Fibroblast of lung (primary cell): Measurements from ENCODE around the gene FMN1. TPM values are rescaled to one million over a fixed set of nuclear protein-coding genes. Genes with fewer than 3 reads are reported as not detected.

Experiments
- DNase-seq, 2 donors: peaks; one replicate each; pipeline versions ENCODE4 v3.0.0 to v3.0.0-alpha.2; 2010; ENCODE audit warnings: low read depth in 2 of 2
- H2AFZ ChIP-seq: 2 replicates; pipeline ENCODE4 v1.5.1; 2012; ENCODE audit warnings: low read length, control low read depth, inconsistent platforms
- H3K27ac ChIP-seq: 2 replicates; pipeline ENCODE4 v1.5.1; 2011; ENCODE audit warnings: low read length, control low read depth; ENCODE audit not compliant: insufficient read depth
- H3K27me3 ChIP-seq: 2 replicates; pipeline ENCODE4 v1.5.1; 2011; ENCODE audit warnings: mild to moderate bottlenecking, low read length; ENCODE audit not compliant: control insufficient read depth, insufficient read depth
- H3K36me3 ChIP-seq: 2 replicates; pipeline ENCODE4 v1.5.1; 2011; ENCODE audit warnings: low read length; ENCODE audit not compliant: control insufficient read depth, insufficient read depth
- H3K4me1 ChIP-seq: 2 replicates; pipeline ENCODE4 v1.5.1; 2011; ENCODE audit warnings: low read length; ENCODE audit not compliant: control insufficient read depth, insufficient read depth; ENCODE audit errors: extremely low read depth
- H3K4me2 ChIP-seq: 2 replicates; pipeline ENCODE4 v1.5.1; 2011; ENCODE audit warnings: low read length, control low read depth; ENCODE audit not compliant: insufficient read depth; ENCODE audit errors: extremely low read depth
- H3K4me3 ChIP-seq, 4 experiments: fragments of 200-600 bp in 1 of 4; sonication (generic) in 1 of 4; replicated peaks in 1 of 4; 2 replicates each; pipeline ENCODE4 v1.5.1; 2011 to 2016; ENCODE audit warnings: low read length in 4 of 4, low read depth in 3 of 4, mild to moderate bottlenecking in 3 of 4, control low read depth in 2 of 4, inconsistent platforms in 1 of 4, mixed read lengths in 1 of 4; ENCODE audit not compliant: insufficient read depth in 1 of 4; ENCODE audit errors: control extremely low read depth in 1 of 4
- H3K79me2 ChIP-seq: 2 replicates; pipeline ENCODE4 v1.5.1; 2012; ENCODE audit warnings: mild to moderate bottlenecking, low read length, inconsistent platforms; ENCODE audit not compliant: control insufficient read depth, insufficient read depth
- H3K9ac ChIP-seq: 2 replicates; pipeline ENCODE4 v1.5.1; 2011; ENCODE audit warnings: mild to moderate bottlenecking, low read length, control low read depth; ENCODE audit not compliant: insufficient read depth
- H3K9me3 ChIP-seq: 2 replicates; pipeline ENCODE4 v1.5.1; 2012; ENCODE audit warnings: low read depth, low read length; ENCODE audit not compliant: control insufficient read depth, insufficient read depth
- H4K20me1 ChIP-seq: 2 replicates; pipeline ENCODE4 v1.5.1; 2011; ENCODE audit warnings: low read length; ENCODE audit not compliant: control insufficient read depth, insufficient read depth; ENCODE audit errors: extremely low read depth
- EZH2 ChIP-seq: IDR thresholded peaks from 2 replicates; pipeline ENCODE4 v1.5.1; 2012; ENCODE audit warnings: low read length, control low read depth, mild to moderate bottlenecking; ENCODE audit errors: missing control alignments
- polyA plus RNA-seq, 2 donors: library from polyadenylated mRNA; depleted of rRNA in 1 of 2; stranded (reverse) in 1 of 2; unstranded in 1 of 2; fragments of >200 nt; gene quantifications; 2 replicates each; pipeline ENCODE4 v1.2.1, GENCODE V29; 2011 to 2012; ENCODE audit warnings: missing spikeins in 1 of 2
- total RNA-seq: library from RNA; depleted of rRNA; stranded (reverse); fragments of >200 nt; gene quantifications from 2 replicates; pipeline ENCODE4 v1.2.1, GENCODE V29; 2014
- TF ChIP-seq, protein P1 (sequence below), 2 donors: IDR thresholded peaks in 1 of 2; conservative IDR thresholded peaks in 1 of 2; 1 replicate in 1 of 2; 2 replicates in 1 of 2; pipeline ENCODE4 v1.5.1; 2011 to 2012; ENCODE audit warnings: low read length in 2 of 2, control low read depth in 1 of 2, inconsistent platforms in 1 of 2, low read depth in 1 of 2, mild to moderate bottlenecking in 1 of 2

Gene FMN1
- total and polyA plus RNA-seq, 2 donors (not counting 1 experiment from before 2014, with no cell fraction given): 7.5 to 43.8 TPM

DNA sequence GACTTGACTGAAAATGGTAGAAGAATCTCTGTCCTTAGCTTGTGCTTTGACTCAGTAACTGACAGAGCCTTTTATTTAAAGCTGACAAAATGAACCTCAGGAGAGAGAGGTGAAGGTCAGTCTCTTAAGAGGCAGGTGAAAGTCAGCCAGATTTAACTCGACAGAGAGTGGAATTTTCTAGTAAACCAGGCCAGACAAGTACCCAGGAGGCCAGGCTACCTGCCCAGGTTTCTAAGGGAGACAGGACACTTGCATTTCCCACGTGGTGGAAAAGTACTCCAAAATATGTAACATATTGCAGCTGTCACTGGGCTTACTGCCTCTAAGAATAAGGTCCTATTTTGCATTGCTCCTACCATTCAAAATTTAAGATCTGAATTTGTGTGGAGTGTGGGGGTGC lies 167.9 kb downstream of the FMN1 start:
- peak in 1 of 2 donors; percentile 28 for DNase-seq
- TF ChIP-seq EZH2: no peak
- TF ChIP-seq, protein P1, sequence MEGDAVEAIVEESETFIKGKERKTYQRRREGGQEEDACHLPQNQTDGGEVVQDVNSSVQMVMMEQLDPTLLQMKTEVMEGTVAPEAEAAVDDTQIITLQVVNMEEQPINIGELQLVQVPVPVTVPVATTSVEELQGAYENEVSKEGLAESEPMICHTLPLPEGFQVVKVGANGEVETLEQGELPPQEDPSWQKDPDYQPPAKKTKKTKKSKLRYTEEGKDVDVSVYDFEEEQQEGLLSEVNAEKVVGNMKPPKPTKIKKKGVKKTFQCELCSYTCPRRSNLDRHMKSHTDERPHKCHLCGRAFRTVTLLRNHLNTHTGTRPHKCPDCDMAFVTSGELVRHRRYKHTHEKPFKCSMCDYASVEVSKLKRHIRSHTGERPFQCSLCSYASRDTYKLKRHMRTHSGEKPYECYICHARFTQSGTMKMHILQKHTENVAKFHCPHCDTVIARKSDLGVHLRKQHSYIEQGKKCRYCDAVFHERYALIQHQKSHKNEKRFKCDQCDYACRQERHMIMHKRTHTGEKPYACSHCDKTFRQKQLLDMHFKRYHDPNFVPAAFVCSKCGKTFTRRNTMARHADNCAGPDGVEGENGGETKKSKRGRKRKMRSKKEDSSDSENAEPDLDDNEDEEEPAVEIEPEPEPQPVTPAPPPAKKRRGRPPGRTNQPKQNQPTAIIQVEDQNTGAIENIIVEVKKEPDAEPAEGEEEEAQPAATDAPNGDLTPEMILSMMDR (conservative IDR thresholded peaks at IDR 0.05 in 1 of 2, IDR thresholded peaks at IDR 0.05 in 1 of 2; ENCODE audit: low read depth in 1 of 2, low read length in 2 of 2): no peak
- no peak overlapping the region for H3K27ac ChIP-seq
- peaks cover 55% of the 10 kb centered on the region for H3K79me2 ChIP-seq
- no peaks in the 10 kb centered on the region for H4K20me1 ChIP-seq
- H3K4me2 ChIP-seq: no peak overlapping the region
- no peak overlapping the region for H3K9ac ChIP-seq
- no peaks in the 10 kb centered on the region for H3K36me3 ChIP-seq
- peaks cover 13% of the 10 kb centered on the region for H3K4me1 ChIP-seq
- no peak overlapping the region for H3K4me3 ChIP-seq
- no peaks in the 10 kb centered on the region for H3K9me3 ChIP-seq
- H3K27me3 ChIP-seq: no peaks in the 10 kb centered on the region
- no peak overlapping the region for H2AFZ ChIP-seq

DNA sequence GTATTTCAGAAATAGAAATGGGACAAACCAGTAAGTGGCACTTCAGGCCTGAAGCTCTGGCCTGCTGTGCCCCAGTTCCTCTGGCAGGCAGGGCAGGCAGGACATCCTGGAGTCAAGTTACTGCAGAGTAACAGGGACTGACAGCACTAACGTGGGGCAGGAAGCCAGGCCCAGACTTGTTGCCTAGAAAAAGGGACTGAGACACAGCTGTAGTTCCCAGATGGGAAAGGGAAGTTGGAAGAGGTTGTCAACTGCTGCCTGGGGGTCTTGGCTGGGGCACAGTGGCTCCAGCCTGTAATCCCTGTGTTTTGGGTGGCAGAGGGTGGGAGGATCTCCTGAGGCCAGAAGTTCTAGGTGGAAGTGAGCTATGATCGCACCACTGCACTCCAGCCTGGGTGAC lies 171.9 kb downstream of the FMN1 start:
- H3K4me2 ChIP-seq: peak overlapping the region; percentile 11
- H3K27ac ChIP-seq: peak overlapping the region; percentile 51
- H2AFZ ChIP-seq: peak overlapping the region; percentile 12
- no peak overlapping the region for H3K9ac ChIP-seq
- H4K20me1 ChIP-seq: no peaks in the 10 kb centered on the region
- DNase-seq: peak; percentile 67 to 78
- no peaks in the 10 kb centered on the region for H3K27me3 ChIP-seq
- H3K9me3 ChIP-seq: no peaks in the 10 kb centered on the region
- H3K36me3 ChIP-seq: peaks cover 3% of the 10 kb centered on the region
- TF ChIP-seq EZH2: no peak
- TF ChIP-seq, protein P1 (conservative IDR thresholded peaks at IDR 0.05 in 1 of 2, IDR thresholded peaks at IDR 0.05 in 1 of 2; ENCODE audit: low read depth in 1 of 2, low read length in 2 of 2): no peak
- H3K79me2 ChIP-seq: peaks cover 54% of the 10 kb centered on the region
- H3K4me1 ChIP-seq: peaks cover 11% of the 10 kb centered on the region
- H3K4me3 ChIP-seq: no peak overlapping the region

DNA sequence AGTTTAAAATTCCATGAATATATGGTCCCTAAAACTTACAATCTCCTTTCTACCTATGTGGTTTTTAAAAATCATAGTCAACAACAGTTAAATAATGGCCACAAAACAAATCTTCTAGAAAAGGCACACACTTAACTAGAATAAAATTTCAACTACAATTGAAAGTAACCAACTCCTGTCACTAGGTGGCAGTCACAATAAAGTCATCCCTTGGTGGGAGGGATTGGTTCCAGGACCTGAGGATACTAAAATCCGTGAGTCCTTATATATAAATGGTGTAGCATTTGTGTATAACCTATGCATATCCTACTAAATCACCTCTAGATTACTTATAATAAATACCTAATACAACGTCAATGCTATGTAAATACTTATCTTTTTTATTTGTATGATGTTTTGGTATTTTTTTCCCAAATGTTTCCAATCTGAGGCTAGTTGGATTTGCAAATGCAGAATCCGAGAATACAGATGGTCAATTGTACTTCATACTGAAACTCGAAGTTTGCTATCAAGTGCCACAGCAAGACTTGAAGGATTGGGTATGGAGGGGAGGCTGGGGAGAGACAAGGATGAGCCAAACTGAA lies 172.6 kb downstream of the FMN1 start:
- Histone ChIP-seq H3K9ac (no peak overlapping the region), H3K4me3 (no peak overlapping the region), H4K20me1 (no peaks in the 10 kb centered on the region), H3K4me1 (peaks cover 11% of the 10 kb centered on the region), H3K79me2 (peaks cover 52% of the 10 kb centered on the region), H3K36me3 (peaks cover 3% of the 10 kb centered on the region), H3K27ac (peak overlapping the region; percentile 51), H3K4me2 (peak overlapping the region; percentile 11), H3K27me3 (no peaks in the 10 kb centered on the region), H2AFZ (no peak overlapping the region), H3K9me3 (no peaks in the 10 kb centered on the region)
- DNase-seq: peak; percentile 52 to 87
- TF ChIP-seq EZH2: no peak
- TF ChIP-seq, protein P1 (conservative IDR thresholded peaks at IDR 0.05 in 1 of 2, IDR thresholded peaks at IDR 0.05 in 1 of 2; ENCODE audit: low read depth in 1 of 2, low read length in 2 of 2): peak; percentile 59 to 69
